ENCODE data around the gene RLN3.

Gene RLN3

DNA sequence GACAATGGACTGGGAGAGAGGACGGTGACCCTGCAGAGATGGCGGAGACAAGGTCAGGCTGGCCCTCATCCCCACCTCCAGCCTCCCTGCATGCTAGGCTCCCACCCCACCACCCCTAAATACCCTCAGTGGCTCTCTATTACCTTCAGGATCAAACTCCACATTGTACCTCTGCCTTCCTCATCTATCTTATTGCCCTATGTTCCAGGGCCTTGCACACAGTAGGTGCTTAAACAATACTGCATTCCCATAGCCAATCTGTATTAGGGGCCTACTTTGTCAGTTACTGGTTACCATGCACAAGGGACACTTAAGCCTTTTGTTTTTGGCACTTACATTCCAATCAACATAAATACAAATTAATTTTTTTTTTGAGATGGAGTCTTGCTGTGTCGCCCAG lies 27.4 kb downstream of the RLN3 start:
- DNase-seq (ENCODE audit: low read depth), result no peak

DNA sequence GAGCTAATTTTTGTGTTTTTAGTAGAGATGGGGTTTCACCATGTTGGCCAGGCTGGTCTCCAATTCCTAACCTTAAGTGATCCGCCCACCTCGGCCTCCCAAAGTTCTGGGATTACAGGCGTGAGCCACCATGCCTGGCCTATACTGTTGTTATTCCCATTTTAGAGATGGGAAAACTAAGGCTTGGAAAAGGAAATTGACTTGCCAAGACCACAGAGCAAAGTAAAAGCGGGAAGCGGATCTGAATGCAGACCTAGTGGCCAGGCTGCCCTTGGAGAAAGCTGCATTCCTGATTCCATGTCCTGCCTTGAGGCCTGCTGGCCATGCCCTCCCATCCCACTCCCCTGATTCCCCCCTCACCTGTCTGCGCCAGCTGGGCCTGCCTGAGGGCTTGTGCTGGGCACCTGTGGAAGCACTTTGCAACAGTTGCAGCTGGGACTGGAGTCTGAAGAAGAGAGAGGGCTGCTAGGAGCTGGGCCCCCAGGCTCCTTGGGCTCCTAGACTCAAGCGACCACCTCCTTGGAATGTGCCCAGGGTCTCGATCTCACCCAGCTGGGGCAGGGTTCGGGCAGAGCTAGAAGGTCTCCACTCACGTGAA lies 28.2 kb downstream of the RLN3 start:
- no peak for DNase-seq (ENCODE audit: low read depth)

DNA sequence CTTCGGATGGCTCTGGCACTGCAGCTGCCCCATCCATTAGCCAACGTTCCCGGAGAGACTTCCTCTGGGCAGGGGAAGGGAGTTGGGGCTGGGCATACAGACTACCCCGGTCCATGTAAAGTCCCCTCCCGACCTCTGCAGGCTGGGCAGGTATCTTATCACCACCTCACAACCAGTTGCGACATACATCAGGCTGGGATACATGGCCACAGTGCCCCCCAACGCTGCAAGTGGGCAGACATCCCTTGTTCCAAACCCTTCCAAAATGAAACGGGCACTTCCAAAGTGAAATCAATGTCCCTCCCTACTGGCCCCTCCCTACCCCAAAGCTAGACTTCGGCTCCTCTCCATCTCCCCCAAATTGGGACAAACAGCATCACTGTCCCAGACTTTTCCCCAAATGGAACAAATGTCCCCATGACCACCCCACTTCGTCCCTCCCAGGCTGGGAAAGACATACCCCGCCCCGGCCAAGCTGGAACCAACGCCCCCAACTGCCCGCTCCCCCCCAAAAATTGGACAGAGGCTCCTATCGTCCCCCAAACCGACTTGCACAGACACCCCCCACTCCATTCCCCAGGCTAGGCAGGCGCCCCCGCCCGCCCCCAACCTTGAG lies 28.9 kb downstream of the RLN3 start:
- DNase-seq (ENCODE audit: low read depth), result no peak

DNA sequence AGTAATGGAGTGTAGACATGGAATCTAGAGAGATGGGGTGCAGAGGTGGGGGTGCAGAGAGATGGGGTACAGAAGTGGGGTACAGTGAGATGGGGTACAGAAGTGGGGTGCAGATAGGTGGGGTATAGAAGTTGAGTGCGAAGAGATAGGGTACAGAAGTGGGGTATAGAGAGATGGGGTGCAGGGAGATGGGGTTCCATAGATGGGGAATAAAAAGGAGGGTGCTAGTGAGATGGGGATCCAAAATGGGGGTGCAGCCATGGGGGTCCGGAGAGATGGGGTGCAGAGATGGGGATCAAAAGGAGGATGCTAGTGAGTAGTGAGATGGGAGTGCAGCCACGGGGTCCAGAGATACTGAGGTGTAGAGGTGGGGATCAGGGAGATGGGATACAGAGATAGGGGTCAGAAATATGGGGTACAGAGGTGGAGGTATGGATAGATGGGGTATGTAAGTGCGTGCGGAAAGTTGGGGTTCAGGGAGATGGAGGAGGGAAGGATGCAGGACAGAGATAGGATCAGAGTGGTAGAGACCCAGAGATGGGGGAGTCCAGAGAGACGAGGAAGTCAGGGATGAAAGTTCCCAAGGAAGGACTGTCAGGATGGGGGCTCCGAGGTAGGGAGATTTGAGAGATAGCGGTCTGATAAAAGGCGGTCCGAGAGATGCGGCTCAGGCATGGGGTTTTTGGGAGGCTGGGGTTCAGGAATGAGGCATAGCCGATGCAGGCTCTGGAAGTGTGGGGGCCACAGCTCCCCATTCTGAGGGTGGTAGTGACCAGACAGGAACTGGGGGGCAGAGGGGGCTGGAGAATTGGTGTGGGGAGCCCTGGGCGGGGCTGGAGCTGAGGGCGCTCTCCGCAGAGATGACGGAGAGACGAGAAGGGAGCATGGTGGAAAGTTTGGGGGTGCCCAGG lies 30.5 kb downstream of the RLN3 start:
- no peak for DNase-seq (ENCODE audit: low read depth)

DNA sequence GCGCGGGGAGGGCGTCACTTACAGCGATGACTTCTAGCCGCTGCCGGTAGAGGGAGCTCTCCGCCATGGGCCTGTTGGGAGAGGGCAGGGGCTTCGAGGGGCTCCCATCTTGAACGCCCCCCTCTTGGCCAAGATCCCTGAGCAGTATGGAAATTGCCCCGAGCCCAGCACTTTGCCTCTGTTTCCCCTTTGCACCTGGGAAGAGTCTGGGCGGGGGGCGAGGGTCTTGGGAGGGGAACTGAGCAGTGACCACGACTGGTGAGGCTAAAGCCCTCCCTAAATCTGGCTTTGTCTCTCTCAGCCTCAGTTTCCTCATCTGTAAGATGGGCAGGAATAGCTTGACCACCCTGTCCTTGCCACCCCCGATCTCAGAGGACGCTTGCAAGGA lies 31.1 kb downstream of the RLN3 start:
- DNase-seq (ENCODE audit: low read depth), result peak; percentile 41

DNA sequence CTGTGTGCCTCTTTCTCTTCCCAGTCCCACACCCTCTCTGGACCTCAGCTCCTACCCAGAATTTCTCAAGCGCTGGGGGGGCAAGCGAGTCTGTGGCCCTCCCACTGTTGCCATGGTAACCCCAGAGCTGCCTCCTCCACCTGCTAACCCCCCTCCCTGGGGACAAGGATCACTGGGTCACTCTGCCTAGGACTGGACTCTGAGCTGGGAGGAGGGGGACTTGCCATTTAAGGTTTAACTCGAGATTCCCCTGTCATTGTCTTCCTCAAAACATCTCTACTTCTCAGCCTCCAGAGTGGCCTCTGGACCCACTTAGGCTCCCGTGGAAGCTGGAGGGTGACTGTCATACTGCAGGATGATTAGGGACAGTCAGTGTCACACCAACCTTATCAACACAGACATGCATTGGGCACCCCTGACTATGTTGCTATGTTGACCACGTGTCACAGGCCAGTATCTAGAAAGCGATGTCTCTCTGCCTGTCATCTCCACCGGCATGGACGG lies 31.8 kb downstream of the RLN3 start:
- DNase-seq (ENCODE audit: low read depth), result no peak

DNA sequence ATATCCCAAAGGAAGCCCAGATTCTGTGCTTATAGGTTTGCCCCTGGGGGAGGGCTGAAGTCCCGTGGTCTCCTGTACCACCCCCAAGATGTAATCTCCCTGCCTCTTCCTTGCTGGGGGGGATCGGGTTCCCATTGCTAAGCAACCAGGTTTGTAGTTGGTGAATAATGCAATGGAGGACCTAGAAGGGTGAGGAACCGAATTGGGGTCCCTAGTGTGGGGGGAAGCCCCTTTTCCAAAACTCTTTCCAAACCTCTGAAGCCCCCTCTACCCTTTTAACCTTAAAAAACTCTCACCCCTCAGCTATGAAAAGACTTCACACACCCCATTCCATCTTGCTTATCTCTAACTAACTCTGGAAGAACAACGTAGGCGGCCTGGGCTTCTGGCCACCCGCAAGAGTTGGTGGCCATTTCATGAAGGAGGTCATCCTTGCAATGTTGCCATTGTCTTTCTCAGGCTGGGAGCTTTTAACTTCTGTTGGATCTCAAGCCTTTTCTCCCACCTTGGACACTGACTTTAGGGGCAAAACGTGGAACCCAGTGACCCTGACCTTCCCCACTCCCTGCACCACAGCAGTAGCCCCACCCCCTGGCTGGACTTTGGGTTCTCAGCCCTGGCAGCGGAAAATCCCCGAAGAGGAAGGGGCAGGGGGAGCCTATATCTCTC lies 33.3 kb downstream of the RLN3 start:
- no peak for DNase-seq (ENCODE audit: low read depth)

DNA sequence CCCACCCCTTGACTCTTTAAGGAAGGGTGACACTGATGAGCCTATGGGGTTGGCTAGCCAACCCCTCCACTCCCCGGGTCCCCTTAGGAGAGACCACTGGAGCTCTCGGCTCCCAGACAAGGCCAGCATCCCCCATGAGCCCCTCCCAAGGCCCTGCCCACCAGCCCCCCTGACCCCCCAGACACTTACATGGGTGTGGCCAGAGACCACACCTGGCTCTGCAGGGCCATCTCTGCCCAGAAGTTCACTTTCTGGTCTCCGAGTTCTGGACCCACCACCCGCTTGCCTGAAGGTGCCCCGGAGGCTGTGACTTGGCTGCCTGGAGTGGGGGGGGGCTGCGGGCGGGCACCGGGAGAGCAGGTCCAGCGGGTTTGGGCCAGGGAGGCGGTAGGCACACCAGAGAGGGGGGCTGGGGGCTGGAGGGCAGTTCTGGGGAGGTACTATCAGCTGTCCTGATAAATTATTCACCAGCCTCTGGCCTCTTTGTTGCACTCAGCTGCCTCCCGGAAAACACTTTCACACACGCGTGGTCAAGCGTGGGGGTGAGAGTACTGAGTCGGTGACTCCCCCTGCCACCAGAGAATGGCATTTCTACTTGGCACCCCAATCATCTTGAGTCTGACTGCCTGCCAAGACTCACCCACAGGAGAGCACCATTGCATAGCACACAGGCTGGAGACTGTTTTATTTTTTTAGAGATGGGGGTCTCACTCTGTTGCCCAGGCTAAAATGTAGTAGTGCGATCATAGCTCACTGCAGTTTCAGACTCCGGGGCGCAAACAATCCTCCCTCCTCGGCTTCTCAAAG lies 34.0 kb downstream of the RLN3 start, which contains the start of gene PALM3:
TSS of gene PALM3 (minus strand) at position 326 of the 807 bp plus-strand sequence. CDS start at position 230, 96 bp downstream.
- DNase-seq (ENCODE audit: low read depth), result no peak

DNA sequence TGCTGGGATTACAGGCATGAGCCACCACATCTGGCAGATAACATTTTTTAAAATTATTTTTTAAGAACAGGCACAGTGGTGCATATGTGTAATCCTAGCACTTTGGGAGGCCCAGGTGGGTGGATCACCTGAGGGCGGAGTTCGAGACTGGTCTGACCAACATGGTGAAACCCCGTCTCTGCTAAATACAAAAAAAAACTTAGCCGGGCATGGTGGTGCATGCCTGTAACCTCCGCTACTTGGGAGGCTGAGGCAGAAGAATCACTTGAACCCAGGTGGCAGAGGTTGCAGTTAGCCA lies 34.6 kb downstream of the RLN3 start:
- DNase-seq (ENCODE audit: low read depth), result no peak

DNA sequence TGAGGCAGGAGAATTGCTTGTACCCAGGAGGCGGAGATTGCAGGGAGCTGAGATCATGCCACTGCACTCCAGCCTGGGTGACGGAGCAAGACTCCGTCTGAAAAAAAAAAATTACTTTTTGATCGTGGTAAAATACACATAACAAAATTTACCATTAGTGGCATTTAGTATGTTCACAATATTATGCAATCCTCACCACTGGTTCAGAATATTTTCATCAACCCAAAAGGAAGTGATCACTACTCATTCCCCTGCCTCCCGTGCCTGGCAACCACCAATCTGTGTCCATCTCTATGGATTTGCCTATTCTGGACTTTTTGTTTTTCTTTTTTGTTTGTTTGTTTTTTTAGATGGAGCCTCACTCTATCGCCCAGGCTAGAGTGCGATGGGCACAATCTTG lies 35.2 kb downstream of the RLN3 start:
- DNase-seq (ENCODE audit: low read depth), result no peak

DNA sequence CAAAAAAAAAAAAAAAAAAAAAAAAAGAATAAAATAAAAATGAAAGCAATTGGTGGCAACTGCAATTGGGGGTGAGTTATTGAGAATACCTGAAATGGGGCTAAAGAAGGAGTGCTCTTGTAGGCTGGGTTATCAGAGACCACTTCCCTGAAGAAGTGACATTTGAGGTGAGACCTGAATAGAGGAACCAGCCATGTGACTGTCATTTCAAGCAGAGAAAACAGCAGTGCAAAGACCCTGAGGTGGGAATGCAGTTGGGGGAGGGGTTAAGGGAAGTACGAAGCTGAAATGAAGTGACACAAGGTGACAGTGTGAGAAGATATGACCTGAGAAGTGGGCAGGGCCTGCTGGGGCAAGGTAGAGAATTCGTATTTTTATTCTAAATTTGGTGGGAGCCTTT lies 38.2 kb downstream of the RLN3 start:
- DNase-seq (ENCODE audit: low read depth), result no peak

DNA sequence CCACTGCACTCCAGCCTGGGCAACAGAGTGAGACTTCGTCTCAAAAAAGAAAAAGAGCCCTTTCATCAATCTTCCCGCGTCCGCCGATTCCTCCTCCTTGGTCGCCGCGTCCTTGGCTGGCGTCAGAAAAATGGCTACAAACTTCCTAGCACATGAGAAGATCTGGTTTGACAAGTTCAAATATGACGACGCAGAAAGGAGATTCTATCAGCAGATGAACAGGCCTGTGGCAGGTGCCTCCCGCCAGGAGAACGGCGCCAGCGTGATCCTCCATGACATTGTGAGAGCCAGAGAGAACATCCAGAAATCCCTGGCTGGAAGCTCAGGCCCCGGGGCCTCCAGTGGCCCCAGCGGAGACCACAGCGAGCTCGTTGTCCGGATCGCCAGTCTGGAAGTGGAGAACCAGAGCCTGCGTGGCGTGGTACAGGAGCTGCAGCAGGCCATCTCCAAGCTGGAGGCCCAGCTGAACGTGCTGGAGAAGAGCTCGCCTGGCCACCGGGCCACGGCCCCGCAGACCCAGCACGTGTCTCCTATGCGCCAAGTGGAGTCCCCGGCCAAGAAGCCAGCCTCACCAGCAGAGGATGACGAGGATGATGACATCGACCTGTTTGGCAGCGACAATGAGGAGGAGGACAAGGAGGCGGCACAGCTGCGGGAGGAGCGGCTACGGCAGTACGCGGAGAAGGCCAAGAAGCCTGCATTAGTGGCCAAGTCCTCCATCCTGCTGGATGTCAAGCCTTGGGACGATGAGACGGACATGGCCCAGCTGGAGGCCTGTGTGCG lies 42.5 kb downstream of the RLN3 start:
- no peak for DNase-seq (ENCODE audit: low read depth)

DNA sequence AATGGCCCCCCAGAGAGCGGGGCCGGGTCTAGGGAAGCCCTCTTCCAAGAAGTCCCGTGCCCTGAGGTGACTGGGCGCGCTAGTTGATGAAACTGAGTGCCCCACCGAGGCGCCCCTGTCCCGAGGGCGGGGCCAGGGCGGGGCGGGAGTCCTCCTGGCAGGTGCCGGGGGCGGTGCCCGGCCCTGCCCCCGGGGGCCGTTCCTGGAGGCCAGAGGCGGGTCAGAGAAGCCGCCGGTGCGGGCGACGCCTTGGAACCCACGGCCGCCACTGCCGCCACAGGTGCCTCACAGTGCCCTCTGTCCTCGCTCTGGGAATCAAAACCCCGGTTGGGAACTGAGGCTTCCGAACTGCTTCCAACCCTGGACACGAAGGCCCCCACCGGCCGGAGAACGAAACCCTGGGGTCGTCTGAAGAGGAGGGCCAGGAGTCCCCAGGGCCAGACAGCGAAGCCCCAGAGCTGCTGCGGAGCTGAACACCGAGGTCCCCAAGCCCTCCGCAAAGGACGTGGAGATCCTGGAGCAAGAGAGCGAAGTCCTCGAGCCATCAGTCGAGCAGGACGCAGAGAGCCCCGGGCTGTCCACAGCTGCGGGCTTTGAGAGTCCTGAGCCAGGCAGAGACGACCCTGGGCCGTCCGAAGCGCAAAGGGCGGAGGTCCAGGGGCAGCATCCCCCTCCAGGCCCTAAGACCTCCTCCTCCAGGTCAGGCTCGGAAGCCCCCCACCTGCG lies 44.8 kb downstream of the RLN3 start, which contains the start of gene MISP3:
TSS of gene MISP3 (plus strand) at position 252 of the 726 bp plus-strand sequence. CDS start 524 bp downstream, outside the sequence.
- no peak for DNase-seq (ENCODE audit: low read depth)

DNA sequence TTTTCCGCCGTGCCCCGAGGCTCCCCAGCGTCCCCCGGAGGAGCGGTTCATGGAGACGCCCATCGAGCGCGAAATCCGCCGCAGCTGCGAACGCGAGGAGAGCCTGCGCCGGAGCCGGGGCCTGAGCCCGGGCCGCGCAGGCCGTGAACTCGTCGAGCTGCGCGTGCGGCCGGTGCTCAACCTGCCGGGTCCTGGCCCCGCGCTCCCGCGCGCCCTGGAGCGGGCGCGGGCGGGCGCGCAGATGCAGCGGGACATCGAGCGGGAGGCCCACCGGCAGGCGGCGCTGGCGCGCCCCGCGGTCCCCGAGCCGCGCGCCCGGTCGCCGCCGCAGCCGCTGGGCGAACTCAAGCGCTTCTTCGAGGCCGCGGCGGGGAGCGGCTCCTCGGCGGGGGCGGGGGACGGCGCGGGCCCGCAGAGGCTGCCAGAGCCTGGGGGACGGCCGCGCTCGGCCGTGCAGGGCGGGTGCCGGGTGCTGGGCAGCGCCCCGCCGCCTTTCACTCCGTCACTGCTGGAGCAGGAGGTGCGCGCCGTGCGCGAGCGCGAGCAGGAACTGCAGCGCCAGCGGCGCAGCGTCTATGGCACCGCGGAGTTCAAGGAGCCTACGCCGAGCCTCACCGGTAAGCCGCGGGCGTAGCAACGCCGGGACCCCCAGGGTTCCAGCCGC lies 45.4 kb downstream of the RLN3 start:
- DNase-seq (ENCODE audit: low read depth), result peak; percentile 55

DNA sequence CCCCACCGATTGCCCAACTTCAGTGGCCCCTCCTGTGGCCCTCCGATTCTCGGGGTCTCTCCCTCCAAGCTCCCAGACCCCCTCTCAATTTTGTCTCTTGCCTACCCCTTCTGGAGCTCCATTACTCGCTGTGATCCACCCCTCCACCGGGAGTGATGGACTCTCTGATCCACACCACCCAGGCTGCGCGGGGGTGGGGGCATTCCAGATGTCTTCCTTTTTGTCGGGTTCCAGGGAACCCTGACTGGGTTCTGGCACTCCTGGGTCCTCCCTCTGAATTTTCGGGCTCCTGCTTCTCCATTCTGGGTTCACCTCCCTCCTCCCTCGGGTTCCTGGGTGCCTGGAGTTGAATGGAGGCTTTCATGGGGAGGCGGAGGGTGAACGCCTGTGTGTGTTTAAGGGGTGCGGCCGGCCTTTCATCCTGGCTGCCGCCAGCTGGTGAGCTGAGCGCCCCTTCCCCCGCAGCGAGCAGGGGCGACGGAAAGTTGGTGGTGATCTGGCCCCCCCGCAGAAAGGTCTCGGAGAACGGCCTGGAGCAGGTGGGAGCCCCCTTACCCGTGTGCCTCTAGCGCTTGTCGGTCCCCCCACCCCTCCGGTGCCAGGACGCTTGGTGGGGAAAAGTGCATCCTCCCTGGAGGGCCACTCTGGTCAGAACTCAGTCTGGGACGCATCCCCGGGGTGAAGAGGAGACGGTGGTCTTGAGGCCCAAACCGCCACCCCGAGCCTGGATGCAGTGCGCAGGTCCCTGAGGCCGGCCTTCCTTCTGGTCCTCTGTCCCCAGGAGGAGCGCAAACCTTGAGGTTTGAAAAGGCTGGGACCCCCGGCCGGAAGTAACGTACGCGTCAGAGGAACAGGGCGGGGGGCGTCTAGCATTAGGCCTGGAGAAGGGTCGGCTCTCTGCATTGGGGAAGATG lies 46.2 kb downstream of the RLN3 start:
- DNase-seq (ENCODE audit: low read depth), result no peak

DNA sequence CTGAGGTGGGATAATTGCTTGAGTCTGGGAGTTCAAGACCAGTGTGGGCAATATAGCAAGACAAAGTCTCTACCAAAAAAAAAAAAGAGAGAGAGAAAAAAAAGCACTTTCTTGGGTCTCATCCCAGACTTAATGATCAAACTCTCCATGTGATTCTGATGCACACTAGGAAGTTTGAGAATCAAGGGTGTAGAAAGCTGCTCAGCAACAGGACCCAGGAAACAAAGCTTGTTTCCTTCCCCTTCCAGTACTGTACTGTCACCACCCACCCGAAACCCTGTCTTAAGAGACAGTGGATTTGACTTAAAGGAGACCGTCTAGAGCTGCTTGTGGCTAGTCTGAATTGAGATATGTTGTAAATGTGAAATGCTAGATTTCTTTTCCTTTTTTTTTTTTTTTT lies 50.5 kb downstream of the RLN3 start:
- DNase-seq (ENCODE audit: low read depth), result no peak
